ENCODE results near the gene HIF3A. TPM values are rescaled to one million over a fixed set of nuclear protein-coding genes. Genes with fewer than 3 reads are reported as not detected.
"Not testable (repeated sequence)": the region's sequence is repeated elsewhere in the genome, so short reads cannot be mapped to it uniquely, and the experiment has no call there.

The HIF3A gene
- total RNA-seq, 1 donor from 2014 or later = 175 TPM

DNA sequence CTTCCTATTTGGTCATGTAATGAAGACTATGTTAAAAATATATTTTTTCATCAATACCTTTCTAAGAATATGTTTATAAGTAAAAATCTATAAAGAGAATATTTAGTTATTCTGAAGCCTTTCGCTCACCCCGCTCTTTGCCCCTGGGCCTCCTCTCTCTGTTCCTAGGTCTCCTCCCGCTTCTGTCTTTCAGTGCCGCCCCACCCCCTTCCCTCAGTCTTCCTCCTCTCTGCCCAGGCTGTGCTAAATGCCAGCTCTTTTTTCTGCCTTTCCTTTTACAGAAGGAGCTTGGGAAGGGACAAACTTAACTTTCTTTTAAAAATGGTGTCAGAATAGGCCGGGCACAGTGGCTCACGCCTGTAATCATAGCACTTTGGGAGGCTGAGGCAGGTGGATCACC is 22.8 kb downstream of the HIF3A start:
- Mint-ChIP-seq H3K4me3 (no peak overlapping the region), H3K27ac (no peak overlapping the region), H3K36me3 (peaks cover 48% of the 10 kb centered on the region), H3K27me3 (ENCODE audit: low read depth) (no peaks in the 10 kb centered on the region), H3K4me1 (no peaks in the 10 kb centered on the region), H3K9me3 (no peaks in the 10 kb centered on the region)
- no peak for DNase-seq (ENCODE audit: low spot score in 2 of 2, unreplicated experiment in 2 of 2)
- TF ChIP-seq, protein P1, sequence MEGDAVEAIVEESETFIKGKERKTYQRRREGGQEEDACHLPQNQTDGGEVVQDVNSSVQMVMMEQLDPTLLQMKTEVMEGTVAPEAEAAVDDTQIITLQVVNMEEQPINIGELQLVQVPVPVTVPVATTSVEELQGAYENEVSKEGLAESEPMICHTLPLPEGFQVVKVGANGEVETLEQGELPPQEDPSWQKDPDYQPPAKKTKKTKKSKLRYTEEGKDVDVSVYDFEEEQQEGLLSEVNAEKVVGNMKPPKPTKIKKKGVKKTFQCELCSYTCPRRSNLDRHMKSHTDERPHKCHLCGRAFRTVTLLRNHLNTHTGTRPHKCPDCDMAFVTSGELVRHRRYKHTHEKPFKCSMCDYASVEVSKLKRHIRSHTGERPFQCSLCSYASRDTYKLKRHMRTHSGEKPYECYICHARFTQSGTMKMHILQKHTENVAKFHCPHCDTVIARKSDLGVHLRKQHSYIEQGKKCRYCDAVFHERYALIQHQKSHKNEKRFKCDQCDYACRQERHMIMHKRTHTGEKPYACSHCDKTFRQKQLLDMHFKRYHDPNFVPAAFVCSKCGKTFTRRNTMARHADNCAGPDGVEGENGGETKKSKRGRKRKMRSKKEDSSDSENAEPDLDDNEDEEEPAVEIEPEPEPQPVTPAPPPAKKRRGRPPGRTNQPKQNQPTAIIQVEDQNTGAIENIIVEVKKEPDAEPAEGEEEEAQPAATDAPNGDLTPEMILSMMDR (IDR thresholded peaks at IDR 0.05; ENCODE audit: unreplicated experiment) = no peak

DNA sequence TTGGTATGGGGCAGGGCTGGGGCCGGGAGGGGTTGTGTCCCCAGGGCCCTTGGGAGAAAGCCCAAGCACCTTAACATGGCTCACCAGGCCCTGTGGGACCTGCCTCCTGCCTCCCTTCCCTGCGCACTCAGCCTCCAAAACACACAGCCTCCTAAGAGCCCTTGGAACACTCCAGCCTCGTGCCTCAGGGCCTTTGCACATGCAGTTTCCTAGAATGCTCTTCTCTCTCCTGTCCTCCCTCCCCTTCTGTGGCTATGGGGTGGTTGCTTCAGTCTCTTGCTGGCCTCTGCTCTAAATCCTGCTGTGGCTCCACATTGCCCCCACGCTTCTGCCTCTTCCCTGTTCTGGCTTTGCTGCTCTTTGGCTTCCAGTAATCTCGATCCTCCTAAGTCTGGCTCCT is 23.7 kb downstream of the HIF3A start:
- Mint-ChIP-seq H3K9me3 (peaks cover 4% of the 10 kb centered on the region), H3K4me3 (no peak overlapping the region), H3K27ac (no peak overlapping the region), H3K36me3 (peaks cover 51% of the 10 kb centered on the region), H3K4me1 (no peaks in the 10 kb centered on the region), H3K27me3 (ENCODE audit: low read depth) (no peaks in the 10 kb centered on the region)
- no peak for DNase-seq (ENCODE audit: low spot score in 2 of 2, unreplicated experiment in 2 of 2)
- TF ChIP-seq, protein P1 (IDR thresholded peaks at IDR 0.05; ENCODE audit: unreplicated experiment) = no peak

DNA sequence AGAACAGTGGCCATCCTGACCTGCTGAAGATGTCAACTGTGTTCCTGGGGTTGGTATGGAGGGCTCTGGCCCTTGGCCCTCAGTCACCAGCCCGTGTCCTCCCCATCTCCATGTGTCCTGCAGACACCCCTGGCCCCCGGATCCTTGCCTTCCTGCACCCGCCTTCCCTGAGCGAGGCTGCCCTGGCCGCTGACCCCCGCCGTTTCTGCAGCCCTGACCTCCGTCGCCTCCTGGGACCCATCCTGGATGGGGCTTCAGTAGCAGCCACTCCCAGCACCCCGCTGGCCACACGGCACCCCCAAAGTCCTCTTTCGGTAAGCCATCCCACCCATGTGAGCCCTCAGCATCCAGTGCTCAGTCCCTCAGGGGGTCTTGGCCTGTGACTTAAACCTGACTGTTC is 24.8 kb downstream of the HIF3A start:
- no peak for DNase-seq (ENCODE audit: low spot score in 2 of 2, unreplicated experiment in 2 of 2)
- TF ChIP-seq, protein P1 (IDR thresholded peaks at IDR 0.05; ENCODE audit: unreplicated experiment) = no peak
- Mint-ChIP-seq H3K36me3 (peaks cover 58% of the 10 kb centered on the region), H3K9me3 (peaks cover 15% of the 10 kb centered on the region), H3K27ac (no peak overlapping the region), H3K27me3 (ENCODE audit: low read depth) (no peaks in the 10 kb centered on the region), H3K4me1 (no peaks in the 10 kb centered on the region), H3K4me3 (no peak overlapping the region)

DNA sequence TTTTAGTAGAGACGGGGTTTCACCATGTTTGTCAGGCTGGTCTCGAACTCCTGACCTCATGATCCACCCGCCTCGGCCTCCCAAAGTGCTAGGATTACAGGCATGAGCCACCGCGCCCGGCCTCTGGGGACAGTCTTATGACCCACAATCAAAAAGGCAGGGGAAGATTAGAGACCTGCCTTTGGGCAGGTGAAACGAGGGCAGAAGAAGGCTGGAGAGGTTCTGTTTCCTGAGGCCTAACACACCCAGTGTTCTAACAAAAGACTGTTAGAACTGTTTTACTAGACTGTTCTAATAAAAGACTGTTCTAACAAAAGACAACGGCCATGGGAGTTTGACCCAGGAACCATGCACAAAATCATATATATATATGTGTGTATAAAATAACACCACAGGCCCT is 26.4 kb downstream of the HIF3A start:
- H3K4me1 Mint-ChIP-seq; H3K27ac Mint-ChIP-seq; H3K4me3 Mint-ChIP-seq; H3K27me3 Mint-ChIP-seq (ENCODE audit: low read depth); DNase-seq (ENCODE audit: low spot score in 2 of 2, unreplicated experiment in 2 of 2): not testable (repeated sequence)
- H3K9me3 Mint-ChIP-seq = peaks cover 23% of the 10 kb centered on the region
- peaks cover 63% of the 10 kb centered on the region for H3K36me3 Mint-ChIP-seq

DNA sequence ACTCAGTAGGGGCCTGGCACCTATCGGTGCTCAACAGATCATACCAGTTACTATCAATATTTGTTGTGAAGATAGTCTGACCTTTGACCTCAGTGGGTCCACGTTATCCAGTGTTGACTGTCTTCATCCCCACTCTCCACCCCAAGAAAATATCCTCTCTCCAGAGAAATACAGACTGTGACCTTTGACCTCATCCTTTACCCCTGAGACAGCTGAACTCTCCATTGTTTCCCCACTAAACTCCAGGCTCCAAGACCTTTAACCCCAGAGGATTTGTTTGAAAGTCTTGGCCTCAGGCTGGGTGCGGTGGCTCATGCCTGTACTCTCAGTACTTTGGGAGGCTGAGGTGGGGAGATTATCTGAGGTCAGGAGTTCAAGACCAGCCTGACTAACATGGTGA is 27.4 kb downstream of the HIF3A start:
- TF ChIP-seq, protein P1 (IDR thresholded peaks at IDR 0.05; ENCODE audit: unreplicated experiment) = no peak
- H3K27me3 Mint-ChIP-seq (ENCODE audit: low read depth) = no peaks in the 10 kb centered on the region
- H3K27ac Mint-ChIP-seq = no peak overlapping the region
- no peak overlapping the region for H3K4me3 Mint-ChIP-seq
- H3K36me3 Mint-ChIP-seq = peaks cover 73% of the 10 kb centered on the region
- H3K9me3 Mint-ChIP-seq = peaks cover 28% of the 10 kb centered on the region
- no peaks in the 10 kb centered on the region for H3K4me1 Mint-ChIP-seq
- DNase-seq (ENCODE audit: low spot score in 2 of 2, unreplicated experiment in 2 of 2) = no peak

DNA sequence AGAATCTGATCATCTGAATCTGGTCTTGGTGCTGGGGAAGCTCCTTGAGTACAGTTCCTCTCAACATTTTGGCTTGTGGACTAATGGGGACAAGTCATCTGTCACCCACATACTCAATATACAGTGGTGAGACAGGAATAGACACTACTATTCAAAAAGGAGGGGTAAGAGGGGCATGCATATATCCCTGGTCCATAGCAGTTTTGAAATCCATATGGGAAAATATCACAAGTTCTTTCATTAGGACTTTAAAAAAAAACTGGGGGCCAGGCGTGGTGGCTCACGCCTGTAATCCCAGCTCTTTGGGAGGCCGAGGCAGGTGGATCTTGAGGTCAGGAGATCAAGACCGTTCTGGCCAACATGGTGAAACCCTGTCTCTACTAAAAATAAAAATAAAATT is 29.8 kb downstream of the HIF3A start:
- H3K27me3 Mint-ChIP-seq (ENCODE audit: low read depth) = no peaks in the 10 kb centered on the region
- no peak overlapping the region for H3K27ac Mint-ChIP-seq
- no peak overlapping the region for H3K4me3 Mint-ChIP-seq
- DNase-seq (ENCODE audit: low spot score in 2 of 2, unreplicated experiment in 2 of 2) = no peak
- no peaks in the 10 kb centered on the region for H3K4me1 Mint-ChIP-seq
- H3K36me3 Mint-ChIP-seq = peaks cover 84% of the 10 kb centered on the region
- TF ChIP-seq, protein P1 (IDR thresholded peaks at IDR 0.05; ENCODE audit: unreplicated experiment) = no peak
- peaks cover 31% of the 10 kb centered on the region for H3K9me3 Mint-ChIP-seq
